ENCODE measurements around the gene DSC2.

DNA sequence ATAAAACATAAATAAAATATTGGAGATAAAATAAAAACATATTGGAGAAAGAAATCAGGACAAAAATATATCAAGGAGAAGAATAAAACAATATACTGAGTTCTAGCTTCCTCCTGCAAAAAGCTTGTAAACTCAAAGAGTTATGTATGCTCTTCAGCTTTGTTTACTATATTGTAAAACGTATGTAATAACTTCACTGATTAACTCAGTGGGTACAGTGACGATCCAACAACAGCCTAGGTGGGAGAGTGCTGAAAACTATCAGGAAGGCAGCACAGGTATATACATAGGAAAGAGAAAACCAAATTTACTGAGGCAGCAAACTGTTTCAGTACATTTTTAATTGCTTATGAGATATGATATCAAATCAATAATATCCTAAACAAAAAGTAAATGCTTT, 8.3 kb downstream of the DSC2 start:
- TF ChIP-seq, protein P1, sequence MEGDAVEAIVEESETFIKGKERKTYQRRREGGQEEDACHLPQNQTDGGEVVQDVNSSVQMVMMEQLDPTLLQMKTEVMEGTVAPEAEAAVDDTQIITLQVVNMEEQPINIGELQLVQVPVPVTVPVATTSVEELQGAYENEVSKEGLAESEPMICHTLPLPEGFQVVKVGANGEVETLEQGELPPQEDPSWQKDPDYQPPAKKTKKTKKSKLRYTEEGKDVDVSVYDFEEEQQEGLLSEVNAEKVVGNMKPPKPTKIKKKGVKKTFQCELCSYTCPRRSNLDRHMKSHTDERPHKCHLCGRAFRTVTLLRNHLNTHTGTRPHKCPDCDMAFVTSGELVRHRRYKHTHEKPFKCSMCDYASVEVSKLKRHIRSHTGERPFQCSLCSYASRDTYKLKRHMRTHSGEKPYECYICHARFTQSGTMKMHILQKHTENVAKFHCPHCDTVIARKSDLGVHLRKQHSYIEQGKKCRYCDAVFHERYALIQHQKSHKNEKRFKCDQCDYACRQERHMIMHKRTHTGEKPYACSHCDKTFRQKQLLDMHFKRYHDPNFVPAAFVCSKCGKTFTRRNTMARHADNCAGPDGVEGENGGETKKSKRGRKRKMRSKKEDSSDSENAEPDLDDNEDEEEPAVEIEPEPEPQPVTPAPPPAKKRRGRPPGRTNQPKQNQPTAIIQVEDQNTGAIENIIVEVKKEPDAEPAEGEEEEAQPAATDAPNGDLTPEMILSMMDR (IDR thresholded peaks at IDR 0.05), result no peak
- TF ChIP-seq POLR2A (IDR thresholded peaks at IDR 0.05), result no peak
